Measurements from ENCODE around the gene MST1. TPM values are rescaled to one million over a fixed set of nuclear protein-coding genes. Genes with fewer than 3 reads are reported as not detected.

Gene MST1
- total RNA-seq, 4 donors from 2014 or later = 21.5 to 43.5 (median 40.7) TPM

GRCh38 chr3:49662720-49663413 lies 26.4 kb downstream of the MST1 start:
- WGBS, 2 donors = 85 to 92% methylated on average over 8 to 14 of the region's 34 CpGs
- no peaks in the 10 kb centered on the region for H3K4me1 ChIP-seq
- intact Hi-C loops (cut with DNase I) = loop anchor here (10.0 kb wide), 1 partner anchor 198 kb away; no protein-coding TSS in a partner anchor
- H3K4me3 ChIP-seq (replicated peaks in 1 of 3) = no peak overlapping the region
- TF ChIP-seq POLR2A (IDR thresholded peaks at IDR 0.05) (no peak), CTCF (IDR thresholded peaks at IDR 0.05) (no peak)
- no peaks in the 10 kb centered on the region for H3K36me3 ChIP-seq
- H3K27me3 ChIP-seq = no peaks in the 10 kb centered on the region
- H3K27ac ChIP-seq = no peak overlapping the region
- DNase-seq = no peak
- no peaks in the 10 kb centered on the region for H3K9me3 ChIP-seq

DNA sequence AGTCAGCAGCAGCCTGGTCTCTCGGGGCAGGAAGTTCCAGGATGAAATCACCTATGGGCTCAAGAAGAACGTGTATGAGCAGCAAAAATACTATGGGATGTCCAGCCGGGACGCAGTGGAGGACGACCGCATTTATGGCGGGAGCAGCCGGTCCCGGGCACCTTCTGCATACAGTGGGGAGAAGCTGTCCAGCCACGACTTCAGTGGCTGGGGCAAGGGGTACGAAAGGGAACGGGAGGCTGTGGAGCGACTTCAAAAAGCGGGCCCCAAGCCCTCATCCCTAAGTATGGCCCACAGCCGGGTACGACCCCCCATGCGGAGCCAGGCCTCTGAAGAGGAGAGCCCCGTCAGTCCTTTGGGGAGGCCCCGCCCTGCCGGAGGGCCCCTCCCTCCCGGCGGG lies 27.3 kb downstream of the MST1 start:
- no peaks in the 10 kb centered on the region for H3K4me1 ChIP-seq
- no peak overlapping the region for H3K4me3 ChIP-seq (replicated peaks in 1 of 3)
- WGBS, 2 donors = 86 to 89% methylated on average over 17 to 22 of the region's 22 CpGs
- DNase-seq = no peak
- intact Hi-C loops (cut with DNase I) = loop anchor here (10.0 kb wide), 1 partner anchor 197 kb away; no protein-coding TSS in a partner anchor
- no peak overlapping the region for H3K27ac ChIP-seq
- TF ChIP-seq POLR2A (IDR thresholded peaks at IDR 0.05) = no peak
- no peak for TF ChIP-seq CTCF (IDR thresholded peaks at IDR 0.05)
- no peaks in the 10 kb centered on the region for H3K9me3 ChIP-seq
- H3K27me3 ChIP-seq = no peaks in the 10 kb centered on the region
- no peaks in the 10 kb centered on the region for H3K36me3 ChIP-seq

DNA sequence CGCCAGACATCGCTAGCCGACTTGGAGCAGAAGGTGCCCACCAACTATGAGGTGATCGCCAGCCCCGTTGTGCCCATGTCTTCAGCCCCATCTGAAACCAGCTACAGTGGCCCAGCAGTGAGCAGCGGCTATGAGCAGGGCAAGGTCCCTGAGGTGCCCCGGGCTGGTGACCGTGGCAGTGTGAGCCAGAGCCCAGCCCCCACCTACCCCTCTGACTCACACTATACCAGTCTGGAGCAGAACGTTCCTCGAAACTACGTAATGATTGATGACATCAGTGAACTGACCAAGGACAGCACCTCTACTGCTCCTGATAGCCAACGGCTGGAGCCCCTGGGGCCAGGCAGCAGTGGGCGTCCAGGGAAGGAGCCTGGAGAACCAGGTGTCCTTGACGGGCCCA lies 28.0 kb downstream of the MST1 start:
- WGBS, 2 donors = 89 to 92% methylated on average over 2 to 9 of the region's 14 CpGs
- H3K27me3 ChIP-seq = no peaks in the 10 kb centered on the region
- intact Hi-C loops (cut with DNase I) = loop anchor here (10.0 kb wide), 1 partner anchor 196 kb away; no protein-coding TSS in a partner anchor

GRCh38 chr3:49659756-49660155 lies 29.5 kb downstream of the MST1 start:
- TF ChIP-seq CTCF (IDR thresholded peaks at IDR 0.05) = no peak
- no peak for TF ChIP-seq POLR2A (IDR thresholded peaks at IDR 0.05)
- Histone ChIP-seq H3K27ac (no peak overlapping the region), H3K4me1 (peaks cover 0 to 3% of the 10 kb centered on the region in 2 donors), H3K36me3 (no peaks in the 10 kb centered on the region), H3K4me3 (replicated peaks in 1 of 3) (no peak overlapping the region), H3K9me3 (no peaks in the 10 kb centered on the region), H3K27me3 (no peaks in the 10 kb centered on the region)
- intact Hi-C loops (cut with DNase I) = loop anchor here (10.0 kb wide), 1 partner anchor 195 kb away; no protein-coding TSS in a partner anchor
- DNase-seq = no peak
- 71 to 89% methylated on average over 3 to 4 of the region's 4 CpGs for WGBS, 2 donors

More for the DNA sequence above, 28.0 kb downstream of the MST1 start:
- TF ChIP-seq CTCF (IDR thresholded peaks at IDR 0.05) = no peak
- no peak for TF ChIP-seq POLR2A (IDR thresholded peaks at IDR 0.05)
- H3K4me1 ChIP-seq = no peaks in the 10 kb centered on the region
- no peaks in the 10 kb centered on the region for H3K9me3 ChIP-seq
- no peak overlapping the region for H3K4me3 ChIP-seq (replicated peaks in 1 of 3)
- DNase-seq = no peak
- H3K36me3 ChIP-seq = no peaks in the 10 kb centered on the region
- no peak overlapping the region for H3K27ac ChIP-seq

GRCh38 chr3:49658711-49659110 lies 30.6 kb downstream of the MST1 start:
- H3K4me3 ChIP-seq (replicated peaks in 1 of 3) = no peak overlapping the region
- H3K27me3 ChIP-seq = no peaks in the 10 kb centered on the region

More at GRCh38 chr3:49658711-49659110, 30.6 kb downstream of the MST1 start:
- 77 to 79% methylated on average over 2 of the region's 2 CpGs for WGBS, 2 donors
- H3K4me1 ChIP-seq = peaks cover 0 to 3% of the 10 kb centered on the region in 2 donors
- H3K27ac ChIP-seq = no peak overlapping the region
- TF ChIP-seq POLR2A (IDR thresholded peaks at IDR 0.05) (no peak), CTCF (IDR thresholded peaks at IDR 0.05) (no peak)
- H3K9me3 ChIP-seq = no peaks in the 10 kb centered on the region
- no peaks in the 10 kb centered on the region for H3K36me3 ChIP-seq
- no peak for DNase-seq
- intact Hi-C loops (cut with DNase I) = no loop called here

Measured in thyroid gland (tissue), 4 donors.